GM21390 (cell line): Measurements from ENCODE around the gene GFPT2.

Experiments
- ATAC-seq: cut with Tn5 transposase; IDR thresholded peaks from one replicate; pipeline ENCODE4 v1.9.1; 2021; ENCODE audit not compliant: unreplicated experiment

Gene GFPT2

GRCh38 chr5:180352116-180353047, 754 bp downstream of the GFPT2 start:
- peak; percentile 3 for ATAC-seq

- ATAC-seq: no peak
Measured at GRCh38 chr5:180350711-180351465, 2.2 kb downstream of the GFPT2 start.

- ATAC-seq: no peak
Measured at GRCh38 chr5:180350296-180350695, 2.8 kb downstream of the GFPT2 start.

- no peak for ATAC-seq
Measured at GRCh38 chr5:180349391-180349790, 3.7 kb downstream of the GFPT2 start.

GRCh38 chr5:180348336-180348735, 4.8 kb downstream of the GFPT2 start:
- ATAC-seq: no peak

GRCh38 chr5:180347702-180348101, 5.4 kb downstream of the GFPT2 start:
- ATAC-seq: no peak

- no peak for ATAC-seq
Measured at GRCh38 chr5:180346358-180346757, 6.8 kb downstream of the GFPT2 start.

GRCh38 chr5:180345781-180346180, 7.4 kb downstream of the GFPT2 start:
- ATAC-seq: no peak

- ATAC-seq: no peak
Measured at GRCh38 chr5:180345186-180345585, 8.0 kb downstream of the GFPT2 start.

GRCh38 chr5:180344696-180344999, 8.5 kb downstream of the GFPT2 start:
- ATAC-seq: no peak

GRCh38 chr5:180343831-180344695, 9.1 kb downstream of the GFPT2 start:
- no peak for ATAC-seq

- ATAC-seq: no peak
Measured at GRCh38 chr5:180343110-180343830, 9.9 kb downstream of the GFPT2 start.

- no peak for ATAC-seq
Measured at GRCh38 chr5:180341595-180341994, 11.5 kb downstream of the GFPT2 start.

GRCh38 chr5:180340856-180341255, 12.3 kb downstream of the GFPT2 start:
- no peak for ATAC-seq

- ATAC-seq: no peak
Measured at GRCh38 chr5:180339583-180340183, 13.5 kb downstream of the GFPT2 start.

- no peak for ATAC-seq
Measured at GRCh38 chr5:180338001-180338707, 15.0 kb downstream of the GFPT2 start.

GRCh38 chr5:180336234-180337020, 16.7 kb downstream of the GFPT2 start:
- no peak for ATAC-seq

- no peak for ATAC-seq
Measured at GRCh38 chr5:180335614-180336233, 17.4 kb downstream of the GFPT2 start.
